IPS-NIHi7 (cell line): ENCODE data around the gene TSC22D3.
A peak's percentile ranks its signal among the peaks of the same experiment; 100 is the strongest.
"Not testable (repeated sequence)": the region's sequence is repeated elsewhere in the genome, so short reads cannot be mapped to it uniquely, and the experiment has no call there.

ENCODE experiments used
- DNase-seq: peaks from one replicate; pipeline ENCODE4 v3.0.0; 2012; ENCODE audit warnings: mixed read lengths; ENCODE audit errors: extremely low spot score

Gene TSC22D3

DNA sequence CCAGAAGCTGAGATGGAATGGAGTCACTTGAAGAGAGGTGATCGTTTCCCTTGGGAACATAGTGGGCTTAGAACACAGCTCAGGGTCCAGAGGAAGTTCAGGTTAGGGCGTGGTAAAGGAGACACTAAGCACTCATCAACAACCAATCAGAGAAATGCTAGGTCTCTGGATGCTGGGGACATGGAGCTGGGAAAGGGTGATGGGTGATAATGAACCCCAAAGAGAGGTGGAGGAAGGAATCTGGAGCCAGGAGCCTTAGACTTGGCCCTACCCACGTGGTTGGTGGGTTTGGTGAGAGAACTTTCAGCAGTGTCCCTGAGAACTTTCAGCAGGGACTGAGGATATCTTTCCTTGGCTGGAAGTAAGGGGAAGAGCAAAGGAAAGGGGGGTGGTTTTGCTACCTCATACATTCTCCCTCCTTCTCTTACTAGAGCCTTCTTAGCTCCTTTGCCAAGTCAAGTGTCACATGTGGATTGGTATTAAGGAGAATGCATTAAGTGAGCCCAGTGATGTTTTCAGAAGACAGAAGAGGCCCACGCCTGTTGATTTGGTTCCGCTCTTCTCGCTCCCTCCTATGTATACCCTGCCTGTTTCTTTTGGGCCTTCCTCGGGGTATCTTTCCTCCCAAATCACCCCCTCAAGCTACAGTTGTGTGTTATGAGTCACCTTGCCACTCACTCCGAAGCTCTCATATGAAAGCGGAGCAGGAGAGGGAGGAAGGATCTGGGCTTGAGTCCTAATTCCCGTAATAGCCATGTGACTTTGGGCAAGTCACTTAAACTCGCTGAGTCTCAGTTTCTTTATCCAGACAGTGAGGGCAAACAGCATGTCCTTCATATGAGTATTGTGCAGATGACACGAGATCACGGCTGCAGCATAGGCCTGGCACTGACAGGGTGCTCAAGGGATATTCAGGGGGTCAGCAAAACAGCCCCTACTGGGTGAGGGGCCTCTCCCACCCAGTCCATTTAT, 63.1 kb downstream of the TSC22D3 start:
- DNase-seq = no peak

DNA sequence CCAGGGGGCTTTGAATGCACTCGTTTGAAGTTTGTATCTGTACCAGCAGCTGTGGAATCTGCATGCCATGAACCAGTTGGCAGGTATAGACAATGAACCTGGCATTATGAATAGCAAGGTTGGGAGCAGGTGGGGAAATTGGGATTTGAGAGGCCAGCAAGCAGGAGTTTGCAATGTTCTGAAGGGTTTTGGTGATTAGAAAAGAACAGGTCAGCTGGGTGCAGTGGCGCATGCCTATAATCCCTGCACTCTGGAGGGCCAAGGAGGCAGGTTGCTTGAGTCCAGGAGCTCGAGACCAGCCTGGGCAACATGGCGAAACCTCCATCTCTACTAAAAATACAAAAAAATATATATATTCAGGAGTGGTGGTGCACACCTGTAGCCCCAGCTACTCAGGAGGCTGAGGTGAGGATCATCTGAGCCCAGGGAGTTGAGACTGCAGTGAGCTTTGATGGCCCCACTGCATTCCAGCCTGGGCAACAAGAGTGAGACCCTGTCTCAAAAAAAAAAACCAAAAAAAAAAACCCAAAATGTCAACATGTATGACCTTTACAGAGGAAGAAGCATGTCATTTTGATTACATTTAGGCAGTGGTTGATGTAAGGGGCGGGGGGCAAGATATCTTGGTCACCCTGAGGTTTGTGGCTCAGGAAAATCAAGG, 63.9 kb downstream of the TSC22D3 start:
- DNase-seq = no peak

DNA sequence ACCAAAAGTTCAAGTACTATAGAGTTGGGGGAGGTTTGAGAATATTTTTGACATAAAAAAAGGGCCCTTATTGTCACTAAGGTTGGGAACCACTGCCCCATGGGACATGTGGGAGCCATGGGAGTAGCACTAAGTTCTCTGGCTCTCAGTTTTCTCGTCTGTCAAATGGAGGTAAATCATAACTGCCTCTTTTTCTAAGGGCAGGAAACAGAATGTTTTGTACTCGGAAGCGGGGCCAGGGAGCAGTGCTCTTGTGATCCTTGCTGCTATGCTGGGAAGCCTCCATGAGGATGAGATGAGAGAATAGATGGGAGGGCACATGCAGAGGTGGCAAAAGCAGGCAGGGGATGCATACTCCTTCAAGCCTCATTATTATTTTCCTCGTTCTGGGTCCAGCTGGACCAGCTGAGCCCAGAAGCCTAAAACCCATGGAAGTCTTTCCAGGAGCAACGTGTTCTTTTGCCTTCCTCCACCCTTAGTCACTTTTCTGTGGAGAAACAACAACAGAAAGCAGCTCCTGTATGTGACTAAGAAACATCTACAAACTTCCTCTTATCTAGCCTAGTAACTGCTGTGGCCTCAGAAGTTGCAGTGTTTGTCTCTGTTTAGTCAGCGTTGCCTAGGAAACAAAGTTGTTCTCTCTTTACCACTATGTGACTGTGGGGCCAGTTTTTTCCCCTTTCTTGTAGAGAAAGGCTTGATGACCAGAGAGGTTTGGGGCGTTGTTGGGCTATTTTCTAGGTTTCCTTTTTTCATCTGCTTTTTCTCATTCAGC, 64.8 kb downstream of the TSC22D3 start:
- peak; percentile 44 for DNase-seq

DNA sequence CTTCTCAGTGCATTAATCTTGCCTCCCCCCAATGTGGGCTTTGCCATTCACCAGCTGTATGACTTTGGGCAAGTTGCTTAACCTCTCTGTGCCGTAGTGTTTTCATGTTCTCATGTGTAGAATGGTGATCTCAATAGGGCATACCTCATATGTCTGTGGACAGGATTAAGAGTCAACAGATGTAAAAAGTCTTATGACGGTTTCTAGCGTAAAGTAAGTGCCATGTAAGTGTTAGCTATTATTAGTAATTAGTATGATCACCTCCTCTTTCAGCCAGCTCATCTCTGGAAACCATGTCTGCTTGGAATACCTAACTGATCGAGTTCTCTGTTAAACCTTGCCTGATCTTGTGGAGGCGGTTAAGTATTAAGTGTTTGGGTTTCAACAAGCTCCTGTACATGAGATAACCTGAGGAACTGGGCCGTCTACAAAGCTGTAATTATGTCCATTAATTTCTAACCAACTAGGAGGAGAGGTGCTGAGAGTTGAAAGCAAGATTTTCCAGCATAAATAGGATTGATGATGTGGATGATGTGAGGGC, 66.3 kb downstream of the TSC22D3 start:
- no peak for DNase-seq

DNA sequence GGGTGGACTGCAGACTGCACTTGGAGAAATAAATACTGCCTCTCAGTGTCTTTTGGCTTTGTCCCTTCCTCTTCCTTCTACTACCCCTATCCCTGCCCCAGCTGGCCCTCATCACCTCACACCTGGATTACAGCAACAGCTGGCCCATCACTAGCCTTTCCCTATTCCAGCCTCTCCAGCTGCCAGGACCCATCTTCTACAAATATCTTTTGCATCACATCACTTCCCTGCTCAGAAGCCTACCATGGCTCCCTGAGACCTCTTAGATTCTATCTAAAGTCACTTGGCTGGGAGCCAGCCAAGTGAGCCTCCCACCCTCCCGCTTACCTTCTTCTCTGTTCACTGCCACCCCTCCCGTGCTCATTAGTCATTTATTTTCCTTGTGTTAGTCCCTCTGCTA, 66.8 kb downstream of the TSC22D3 start:
- no peak for DNase-seq

DNA sequence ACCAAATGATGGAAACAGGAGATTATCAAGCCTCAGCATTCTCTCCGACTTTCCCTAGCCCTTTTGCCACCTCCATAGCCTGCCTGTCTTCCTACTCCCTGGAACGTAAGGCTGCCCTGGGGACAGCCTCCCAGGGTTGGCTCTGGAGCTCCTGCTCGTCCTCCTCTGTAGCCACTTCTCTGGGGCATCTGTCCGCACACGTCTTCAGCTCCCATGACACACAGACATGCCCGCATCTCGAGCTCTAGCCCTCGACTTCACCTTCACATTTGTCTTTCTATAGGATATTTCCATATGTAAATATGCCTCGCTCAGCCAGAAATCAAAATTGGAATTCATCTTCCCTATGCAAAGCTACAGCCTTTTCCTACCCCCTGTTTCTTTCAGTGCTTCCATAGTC, 67.7 kb downstream of the TSC22D3 start:
- DNase-seq = no peak

DNA sequence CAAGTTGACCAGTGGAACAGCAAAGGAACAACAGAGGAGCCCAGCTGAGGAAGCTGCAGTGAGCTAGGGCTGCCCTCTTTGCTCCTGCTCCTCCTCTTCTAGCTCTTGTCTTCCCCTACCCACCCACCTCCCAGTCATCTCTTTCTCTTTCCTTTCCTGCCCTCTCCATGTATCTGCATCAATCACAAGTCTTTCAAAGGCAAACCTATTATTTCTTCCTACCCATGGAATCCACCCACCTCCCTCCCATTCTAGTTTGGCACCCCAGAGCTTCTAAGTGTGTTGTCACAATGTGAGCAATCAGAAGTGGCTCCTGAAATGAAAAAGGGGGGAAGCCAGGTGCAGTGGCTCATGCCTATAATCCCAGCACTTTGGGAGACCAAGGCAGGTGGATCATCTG, 69.3 kb downstream of the TSC22D3 start:
- DNase-seq = no peak

DNA sequence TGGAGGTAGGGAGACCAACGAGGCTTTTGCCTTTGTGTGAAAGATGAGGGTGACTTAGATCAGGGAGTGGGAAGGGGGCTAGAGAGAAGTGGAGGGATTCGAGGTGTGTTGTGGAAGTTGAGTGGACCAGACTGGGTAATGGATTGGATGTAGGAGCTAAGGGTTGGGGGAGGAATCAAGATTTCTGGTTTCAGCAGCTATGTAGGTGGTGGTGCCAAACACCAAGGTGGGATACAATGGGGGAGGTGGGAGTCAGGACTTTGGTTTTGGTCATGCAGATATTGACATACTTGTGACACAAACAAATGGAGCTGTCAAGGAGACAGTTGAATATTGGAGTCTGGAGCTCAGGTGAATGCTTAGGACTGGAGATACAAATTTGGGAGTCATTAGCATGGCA, 71.0 kb downstream of the TSC22D3 start:
- no peak for DNase-seq

DNA sequence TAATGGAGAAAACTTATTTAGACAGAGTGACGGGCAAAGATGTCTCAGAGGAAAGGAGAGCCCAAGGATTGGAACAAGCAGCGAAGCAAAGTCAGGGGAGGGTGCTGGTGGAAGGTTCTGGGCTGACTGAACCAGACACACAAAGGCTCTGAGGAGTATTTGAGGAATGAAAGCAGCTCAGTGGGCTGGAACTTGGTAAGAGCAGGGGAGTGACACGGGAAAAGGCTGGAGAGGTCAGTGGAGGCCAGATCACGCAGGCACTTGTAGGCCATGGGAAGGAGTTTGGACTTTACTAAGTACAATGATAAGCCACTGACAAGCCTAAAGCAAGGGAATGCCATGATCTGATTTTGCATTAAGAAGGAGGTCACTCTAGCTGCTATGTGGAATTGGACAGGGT, 71.4 kb downstream of the TSC22D3 start:
- no peak for DNase-seq

DNA sequence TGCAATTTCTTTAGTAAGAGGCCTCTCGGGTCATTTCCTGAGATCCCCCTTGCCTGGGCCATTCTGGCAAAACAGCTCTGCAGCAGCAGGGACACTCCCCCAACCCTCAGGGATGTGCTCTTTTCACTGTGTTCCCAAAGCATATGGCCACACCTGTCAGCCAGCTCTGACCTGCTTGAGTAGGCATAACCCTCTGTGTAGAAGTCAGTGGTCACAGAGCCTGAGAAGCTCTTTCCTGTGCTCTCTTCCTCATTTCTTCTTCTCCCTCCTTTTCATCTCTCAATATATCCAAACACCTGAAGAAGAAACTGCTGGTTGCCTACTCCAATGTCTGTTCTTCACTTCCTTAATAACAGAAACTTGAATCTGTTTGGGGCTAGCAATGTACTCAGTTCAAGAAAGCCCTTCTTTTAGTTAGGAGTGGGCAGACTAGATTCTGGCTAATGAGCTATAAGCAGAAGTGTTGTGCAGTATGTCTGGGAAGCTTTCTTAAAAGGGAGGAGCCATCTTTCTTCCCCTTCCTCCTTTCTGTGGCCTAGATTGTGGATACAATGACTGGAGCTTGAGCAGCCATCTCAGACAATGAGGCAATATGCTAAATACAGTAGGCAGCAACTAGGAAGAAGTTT, 74.0 kb downstream of the TSC22D3 start:
- DNase-seq = no peak

DNA sequence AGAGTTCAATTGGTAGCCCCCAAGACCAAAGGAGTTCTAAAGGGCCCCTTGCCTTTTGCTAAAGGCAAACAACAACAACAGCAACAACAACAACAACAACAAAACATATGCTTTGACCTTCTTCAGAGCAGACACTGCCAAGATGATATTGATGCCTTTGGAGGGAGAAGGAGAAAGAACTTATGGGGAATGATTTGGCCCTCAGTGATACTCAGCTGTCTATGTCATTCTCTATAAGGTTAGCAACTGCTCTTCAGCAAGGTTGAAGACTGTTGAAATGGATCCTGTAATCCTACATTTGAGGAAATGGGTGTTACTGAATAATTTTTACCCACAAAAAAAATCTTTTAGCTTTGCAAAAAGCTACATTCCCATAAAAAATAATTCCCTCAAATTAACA, 74.8 kb downstream of the TSC22D3 start:
- DNase-seq = no peak

DNA sequence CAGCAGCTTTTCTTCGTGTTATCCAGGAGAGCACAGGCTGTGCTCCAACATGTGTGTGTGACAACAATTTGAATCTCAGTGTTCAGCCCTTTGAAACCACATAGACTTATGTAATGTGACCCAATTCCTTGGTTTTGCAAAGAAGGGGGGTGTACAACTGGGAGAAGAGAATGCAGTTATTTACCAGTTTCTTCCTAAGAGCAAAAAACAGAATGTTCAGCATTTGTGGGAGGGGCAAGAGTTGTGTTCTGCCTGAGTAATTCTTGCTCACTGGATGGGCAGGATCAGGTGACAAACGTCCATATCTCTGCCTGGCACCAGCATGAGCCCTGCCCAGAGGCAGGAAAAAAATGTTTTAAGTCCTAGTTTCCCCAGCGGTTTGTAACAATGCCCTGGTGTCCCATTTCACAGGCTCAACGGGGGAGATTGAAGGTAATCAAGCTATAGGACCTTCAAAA, 75.2 kb downstream of the TSC22D3 start:
- DNase-seq = no peak

DNA sequence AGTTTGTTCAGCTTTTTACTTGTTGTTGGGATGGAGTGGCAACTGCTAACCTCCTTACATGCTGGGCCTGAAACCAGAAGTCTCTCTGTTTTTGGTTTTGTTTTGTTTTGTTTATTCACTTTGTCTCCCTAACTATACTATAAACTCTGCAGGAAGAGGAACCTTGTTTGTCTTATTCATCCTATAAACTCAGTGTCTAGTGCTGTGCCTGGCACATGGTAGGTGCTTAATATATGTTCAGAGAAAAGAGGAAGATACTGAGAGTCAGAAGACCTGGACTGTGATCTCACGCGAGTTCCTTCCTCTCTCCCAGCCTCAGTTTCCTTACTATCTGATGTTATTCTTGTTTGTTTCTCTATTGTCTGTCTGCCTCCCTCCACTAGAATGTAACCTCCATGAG, 76.0 kb downstream of the TSC22D3 start:
- no peak for DNase-seq

DNA sequence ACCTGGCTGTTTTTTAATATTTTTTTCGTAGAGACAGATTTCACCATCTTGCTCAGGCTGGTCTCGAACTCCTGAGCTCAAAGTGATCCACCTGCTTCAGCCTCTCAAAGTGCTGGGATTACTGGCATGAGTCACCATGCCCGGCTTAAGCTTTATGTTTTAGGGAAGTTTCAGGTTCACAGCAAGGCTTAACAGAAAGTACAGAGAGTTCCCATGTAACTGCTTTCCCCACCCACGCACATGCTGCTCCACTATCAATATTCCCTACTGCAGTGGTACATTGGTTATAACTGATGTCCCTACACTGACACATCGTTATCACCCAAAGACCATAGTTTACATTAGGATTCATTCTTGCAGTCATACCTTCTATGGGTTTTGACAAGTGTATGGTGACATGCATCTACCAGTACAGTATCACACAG, 84.6 kb downstream of the TSC22D3 start:
- DNase-seq = no peak

DNA sequence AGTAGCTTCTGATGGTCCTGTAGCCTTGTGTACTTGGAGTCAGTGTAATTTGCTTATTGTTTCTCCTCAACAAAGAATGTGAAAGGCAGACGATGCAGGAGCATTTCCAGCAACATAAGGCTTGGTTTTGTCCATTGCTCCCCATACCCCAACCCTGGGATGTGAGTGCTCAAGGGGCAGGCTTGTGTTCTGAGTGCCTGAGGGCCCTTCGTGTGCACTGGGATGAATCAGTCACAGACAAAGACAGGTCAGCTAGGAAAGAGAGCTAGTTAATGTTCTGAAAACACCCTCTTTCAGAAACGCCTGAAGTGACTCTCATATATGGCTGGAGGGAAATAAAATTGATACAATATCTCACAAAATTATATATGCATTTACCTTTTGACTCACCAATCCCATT, 88.1 kb downstream of the TSC22D3 start:
- DNase-seq = no peak

DNA sequence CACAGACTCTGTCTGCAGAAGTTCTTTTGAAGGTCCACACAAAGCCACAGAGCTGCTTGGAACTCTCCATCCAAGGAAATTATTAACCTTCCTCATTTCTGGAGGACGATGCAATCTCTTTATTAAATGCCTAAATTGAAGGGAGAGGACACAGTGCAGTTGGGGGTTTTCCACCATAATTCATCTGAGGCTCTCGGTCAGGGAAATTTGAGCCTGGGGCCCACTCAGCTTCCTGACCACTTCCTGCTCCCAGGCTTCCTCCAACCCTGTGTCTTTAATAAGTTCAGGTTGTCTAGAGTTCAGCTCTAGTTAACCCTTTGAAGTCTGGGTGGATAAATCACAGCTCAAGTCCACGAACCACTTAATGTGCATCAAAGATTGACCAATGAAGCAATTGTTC, 88.8 kb downstream of the TSC22D3 start:
- DNase-seq = no peak

DNA sequence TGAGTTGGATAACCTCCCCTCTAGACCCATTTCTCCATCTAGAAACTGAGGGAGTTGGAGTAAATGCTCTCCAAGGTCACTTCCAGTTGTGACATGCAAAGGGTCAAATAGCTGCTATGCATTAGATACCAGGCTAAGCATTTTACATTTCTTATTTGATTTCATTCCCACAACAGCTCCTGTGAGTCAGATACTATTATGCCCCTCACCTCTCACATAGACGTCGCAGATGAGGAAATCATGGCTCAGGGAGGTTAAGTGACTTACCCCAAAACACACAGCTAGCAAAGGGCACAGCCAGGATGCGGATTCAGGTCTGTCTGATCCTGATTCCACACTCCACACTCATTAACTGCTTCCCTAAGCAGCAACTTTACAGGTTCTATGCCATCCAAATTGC, 89.6 kb downstream of the TSC22D3 start:
- no peak for DNase-seq

DNA sequence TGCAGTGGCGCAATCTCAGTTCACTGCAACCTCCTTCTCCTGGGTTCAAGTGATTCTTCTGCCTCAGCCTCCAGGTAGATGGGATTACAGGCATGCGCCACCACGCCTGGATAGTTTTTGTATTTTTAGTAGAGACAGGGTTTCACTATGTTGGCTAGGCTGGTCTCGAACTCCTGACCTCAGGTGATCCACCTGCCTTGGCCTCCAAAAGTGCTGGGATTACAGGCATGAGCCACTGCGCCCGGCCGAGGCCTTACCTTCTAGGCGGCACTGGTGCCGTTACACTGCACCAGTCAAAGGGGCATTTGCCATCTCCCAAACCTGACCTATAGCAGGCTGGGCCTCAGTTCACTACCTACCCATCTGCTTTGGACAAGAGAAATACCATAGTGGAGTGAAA, 90.0 kb downstream of the TSC22D3 start:
- not testable (repeated sequence) for DNase-seq

DNA sequence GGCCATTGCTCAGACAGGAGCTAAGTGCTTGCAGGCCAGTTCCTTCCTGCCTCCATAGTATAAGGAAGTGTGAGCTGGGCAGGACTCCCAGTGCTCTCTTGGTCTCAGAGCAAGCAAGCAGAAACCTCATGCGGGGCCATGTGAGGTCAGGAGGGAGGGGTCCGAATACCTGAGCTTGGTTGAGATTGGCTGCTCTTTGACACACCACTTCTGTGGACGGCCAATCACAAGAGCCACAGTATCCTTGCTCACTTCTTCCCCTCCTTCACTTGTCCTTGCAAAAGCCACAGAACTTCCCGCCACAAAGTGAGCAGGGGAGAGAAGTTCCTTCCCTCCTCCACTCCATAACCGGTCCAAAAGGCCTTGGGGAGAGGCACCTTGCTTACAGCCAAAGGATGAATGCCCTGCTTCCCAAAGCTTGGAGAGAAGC, 90.6 kb downstream of the TSC22D3 start:
- peak; percentile 67 for DNase-seq

DNA sequence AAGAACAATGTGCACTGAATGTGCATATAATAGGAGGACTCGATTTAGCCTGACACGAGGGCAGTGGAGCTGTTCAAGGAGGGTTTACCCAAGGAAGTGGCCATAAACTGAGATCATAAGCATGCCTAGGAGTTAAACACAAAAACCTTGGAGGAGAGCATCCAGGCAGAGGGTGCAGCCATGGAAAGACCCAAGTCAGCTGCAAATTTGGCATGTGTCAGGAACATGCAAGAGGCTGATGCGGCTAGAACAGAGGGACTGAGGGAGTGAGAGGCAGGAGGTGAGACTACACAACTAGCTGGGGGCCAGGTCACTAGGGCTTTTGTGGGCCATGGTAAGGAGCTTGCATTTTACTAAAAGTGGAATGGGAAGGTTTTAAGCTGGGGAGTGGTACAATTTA, 91.7 kb downstream of the TSC22D3 start:
- DNase-seq = no peak

DNA sequence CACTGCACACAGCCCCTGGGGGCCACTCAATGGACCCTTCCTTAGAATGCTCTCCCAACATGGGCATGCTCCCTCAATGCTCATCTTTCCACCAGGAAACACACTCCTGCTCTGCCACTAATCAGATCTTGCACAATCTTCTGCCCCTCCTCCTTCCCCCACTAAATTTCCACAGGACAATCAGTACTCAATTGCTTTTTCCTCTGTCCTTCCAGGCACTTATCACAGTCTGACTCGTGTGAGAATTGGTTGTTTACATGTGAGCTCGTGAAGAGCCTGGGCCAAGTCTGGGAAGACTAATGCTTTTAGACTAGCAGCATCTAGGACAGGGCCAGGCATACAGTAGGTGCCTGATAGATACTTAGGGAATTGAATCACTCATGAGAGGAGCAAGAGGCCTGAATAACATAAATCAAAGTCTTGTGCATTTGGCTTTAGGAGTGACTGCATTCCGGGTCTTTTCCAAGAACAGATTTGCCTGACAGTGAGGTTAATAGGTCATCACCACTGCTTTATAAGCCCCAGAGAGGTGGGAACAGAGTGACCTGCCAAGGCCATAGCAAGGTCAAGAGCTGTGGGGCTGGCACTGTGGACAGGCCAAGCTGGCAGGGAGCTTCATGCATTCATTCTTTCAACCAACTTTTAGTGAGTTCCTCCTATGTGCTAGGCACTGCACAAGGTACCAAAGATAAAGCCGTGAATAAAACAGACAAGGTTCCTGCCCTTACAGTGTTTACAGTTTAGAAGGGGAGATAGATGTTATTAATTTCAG, 92.3 kb downstream of the TSC22D3 start:
- DNase-seq = no peak
